ENCODE results near the gene LIMS2. TPM values are rescaled to one million over a fixed set of nuclear protein-coding genes. Genes with fewer than 3 reads are reported as not detected.

LIMS2 gene
- total and polyA plus RNA-seq, 5 experiments from 2014 or later = 3.4 to 12.5 (median 10.1) TPM

GRCh38 chr2:127590386-127591190, 84.7 kb downstream of the LIMS2 start:
- peak overlapping the region in 4 of 10 donors; percentile 35 to 87 (median 64) for H3K27ac Mint-ChIP-seq
- peak in 1 of 10 donors; percentile 28 for DNase-seq

GRCh38 chr2:127589841-127590240, 85.5 kb downstream of the LIMS2 start:
- peaks cover 0 to 9% (median under 1%) of the 10 kb centered on the region in 4 donors for H3K4me1 Mint-ChIP-seq
- DNase-seq (no peak), ATAC-seq (no peak)
- no peak overlapping the region for H3K27ac Mint-ChIP-seq
- no peak overlapping the region for H3K4me3 Mint-ChIP-seq
- H3K9me3 Mint-ChIP-seq = no peaks in the 10 kb centered on the region
- POLR2A ChIA-PET = interaction anchor here (0.5 to 2.8 kb wide), 2 partner anchors 60 to 159 kb away, joined by 3 to 12 read pairs; no protein-coding TSS in a partner anchor
- H3K36me3 Mint-ChIP-seq = no peaks in the 10 kb centered on the region
- no peaks in the 10 kb centered on the region for H3K27me3 Mint-ChIP-seq

More at GRCh38 chr2:127590386-127591190, 84.7 kb downstream of the LIMS2 start:
- Mint-ChIP-seq H3K27me3 (no peaks in the 10 kb centered on the region), H3K9me3 (no peaks in the 10 kb centered on the region), H3K4me3 (no peak overlapping the region), H3K36me3 (no peaks in the 10 kb centered on the region), H3K4me1 (peaks cover 0 to 13% (median under 1%) of the 10 kb centered on the region in 4 donors)
- POLR2A ChIA-PET = interaction anchor here (0.5 to 2.8 kb wide), 6 partner anchors 49 to 221 kb away, joined by 3 to 12 read pairs (median 5); partner anchors contain the start of gene SFT2D3
- ATAC-seq = no peak

GRCh38 chr2:127589358-127589757, 86.0 kb downstream of the LIMS2 start:
- DNase-seq (peak in 2 of 10 donors; percentile 7 to 53), ATAC-seq (no peak)
- Mint-ChIP-seq H3K27me3 (no peaks in the 10 kb centered on the region), H3K9me3 (no peaks in the 10 kb centered on the region), H3K4me1 (peaks cover 0 to 5% (median under 1%) of the 10 kb centered on the region in 4 donors), H3K36me3 (no peaks in the 10 kb centered on the region), H3K4me3 (no peak overlapping the region), H3K27ac (no peak overlapping the region)
- POLR2A ChIA-PET = no interaction called here

Other genes starting within 250 kb of the LIMS2 start
- gene IWS1, start 149.0 kb downstream of the LIMS2 start, total RNA-seq = 10 to 100 TPM; 47.2 to 50.7 TPM
- 10 to 100 TPM; 12.4 to 30.1 (median 19.3) TPM for gene IWS1, start 149.0 kb downstream of the LIMS2 start, polyA plus RNA-seq
- gene MYO7B, start 139.8 kb downstream of the LIMS2 start, total RNA-seq = under 1 TPM; 0.26 to 0.58 TPM
- under 1 TPM in 2 of 3 donors, not detected in 1; 0.21 to 0.42 TPM for gene MYO7B, start 139.8 kb downstream of the LIMS2 start, polyA plus RNA-seq
- not detected for gene GPR17, start 29.4 kb downstream of the LIMS2 start, total RNA-seq
- not detected for gene GPR17, start 29.4 kb downstream of the LIMS2 start, polyA plus RNA-seq
- 10 to 100 TPM; 16.5 to 16.9 TPM for gene SFT2D3, start 26.0 kb upstream of the LIMS2 start, total RNA-seq
- gene SFT2D3, start 26.0 kb upstream of the LIMS2 start, polyA plus RNA-seq = 1 to 10 TPM; 1.7 to 4.4 (median 2.4) TPM
- gene WDR33, start 135.6 kb upstream of the LIMS2 start, total RNA-seq = 10 to 100 TPM; 90.2 to 92.5 TPM
- gene WDR33, start 135.6 kb upstream of the LIMS2 start, polyA plus RNA-seq = 10 to 100 TPM; 26.4 to 48.1 (median 31.3) TPM
- gene POLR2D, start 182.6 kb upstream of the LIMS2 start, total RNA-seq = 10 to 100 TPM; 28.1 to 29.6 TPM
- 10 to 100 TPM; 27.0 to 42.3 (median 34.4) TPM for gene POLR2D, start 182.6 kb upstream of the LIMS2 start, polyA plus RNA-seq
- 10 to 100 TPM; 13.5 to 14.0 TPM for gene AMMECR1L, start 210.4 kb upstream of the LIMS2 start, total RNA-seq
- gene AMMECR1L, start 210.4 kb upstream of the LIMS2 start, polyA plus RNA-seq = 1 to 10 TPM; 2.6 to 7.0 (median 3.2) TPM